ENCODE data around the gene CTNND2. TPM values are rescaled to one million over a fixed set of nuclear protein-coding genes. Genes with fewer than 3 reads are reported as not detected.

The CTNND2 gene
- total RNA-seq, 1 donor from 2014 or later = 0.29 TPM

DNA sequence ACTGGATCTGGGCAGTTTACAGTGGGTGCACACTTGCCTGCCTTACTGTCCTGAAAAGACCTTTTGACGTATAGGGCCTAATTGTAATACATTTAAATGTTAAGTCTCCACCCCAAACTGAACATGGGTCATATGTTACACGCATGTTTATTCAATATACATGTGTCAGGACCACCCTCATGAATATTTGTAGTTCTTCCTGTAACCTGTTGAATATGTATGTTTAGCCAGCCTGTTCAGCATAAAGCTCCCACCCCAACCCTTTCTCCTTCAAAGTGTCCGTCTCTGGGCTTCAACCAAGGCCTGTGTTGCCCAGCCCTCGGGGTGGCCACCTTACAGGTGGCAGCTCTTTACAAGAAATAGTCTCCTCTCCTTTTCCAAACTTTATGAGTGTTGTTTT, 962.3 kb downstream of the CTNND2 start:
- H3K4me3 ChIP-seq (ENCODE audit: low read depth, low read length) = no peak overlapping the region
- TF ChIP-seq CTCF (IDR thresholded peaks at IDR 0.05; ENCODE audit: insufficient read depth, low read length, poor library complexity, severe bottlenecking) = no peak
- H3K36me3 ChIP-seq (ENCODE audit: control insufficient read depth, insufficient read depth, low read length) = no peaks in the 10 kb centered on the region
- no peaks in the 10 kb centered on the region for H3K27me3 ChIP-seq (ENCODE audit: control insufficient read depth, insufficient read depth, low read length)
- DNase-seq (ENCODE audit: low read depth) = no peak

GRCh38 chr5:10936081-10936855, 968.0 kb downstream of the CTNND2 start:
- H3K4me3 ChIP-seq (ENCODE audit: low read depth, low read length) = no peak overlapping the region
- no peaks in the 10 kb centered on the region for H3K27me3 ChIP-seq (ENCODE audit: control insufficient read depth, insufficient read depth, low read length)
- no peak for TF ChIP-seq CTCF (IDR thresholded peaks at IDR 0.05; ENCODE audit: insufficient read depth, low read length, poor library complexity, severe bottlenecking)
- H3K36me3 ChIP-seq (ENCODE audit: control insufficient read depth, insufficient read depth, low read length) = no peaks in the 10 kb centered on the region
- no peak for DNase-seq (ENCODE audit: low read depth)

- TF ChIP-seq CTCF (IDR thresholded peaks at IDR 0.05; ENCODE audit: insufficient read depth, low read length, poor library complexity, severe bottlenecking) = no peak
- no peaks in the 10 kb centered on the region for H3K27me3 ChIP-seq (ENCODE audit: control insufficient read depth, insufficient read depth, low read length)
- DNase-seq (ENCODE audit: low read depth) = no peak
- no peaks in the 10 kb centered on the region for H3K36me3 ChIP-seq (ENCODE audit: control insufficient read depth, insufficient read depth, low read length)
- H3K4me3 ChIP-seq (ENCODE audit: low read depth, low read length) = no peak overlapping the region
Observed at GRCh38 chr5:10935536-10935935, 968.7 kb downstream of the CTNND2 start.

- no peak for TF ChIP-seq CTCF (IDR thresholded peaks at IDR 0.05; ENCODE audit: insufficient read depth, low read length, poor library complexity, severe bottlenecking)
- Histone ChIP-seq H3K4me3 (ENCODE audit: low read depth, low read length) (no peak overlapping the region), H3K27me3 (ENCODE audit: control insufficient read depth, insufficient read depth, low read length) (no peaks in the 10 kb centered on the region), H3K36me3 (ENCODE audit: control insufficient read depth, insufficient read depth, low read length) (no peaks in the 10 kb centered on the region)
- DNase-seq (ENCODE audit: low read depth) = no peak
Observed at GRCh38 chr5:10934783-10935355, 969.4 kb downstream of the CTNND2 start.

GRCh38 chr5:10933121-10933520, 971.1 kb downstream of the CTNND2 start:
- H3K4me3 ChIP-seq (ENCODE audit: low read depth, low read length) = no peak overlapping the region
- DNase-seq (ENCODE audit: low read depth) = no peak

More at GRCh38 chr5:10933121-10933520, 971.1 kb downstream of the CTNND2 start:
- Histone ChIP-seq H3K36me3 (ENCODE audit: control insufficient read depth, insufficient read depth, low read length) (no peaks in the 10 kb centered on the region), H3K27me3 (ENCODE audit: control insufficient read depth, insufficient read depth, low read length) (no peaks in the 10 kb centered on the region)
- no peak for TF ChIP-seq CTCF (IDR thresholded peaks at IDR 0.05; ENCODE audit: insufficient read depth, low read length, poor library complexity, severe bottlenecking)
